Measurements from ENCODE around the gene FCAR.
"Not testable (repeated sequence)": the region's sequence is repeated elsewhere in the genome, so short reads cannot be mapped to it uniquely, and the experiment has no call there.

The FCAR gene

DNA sequence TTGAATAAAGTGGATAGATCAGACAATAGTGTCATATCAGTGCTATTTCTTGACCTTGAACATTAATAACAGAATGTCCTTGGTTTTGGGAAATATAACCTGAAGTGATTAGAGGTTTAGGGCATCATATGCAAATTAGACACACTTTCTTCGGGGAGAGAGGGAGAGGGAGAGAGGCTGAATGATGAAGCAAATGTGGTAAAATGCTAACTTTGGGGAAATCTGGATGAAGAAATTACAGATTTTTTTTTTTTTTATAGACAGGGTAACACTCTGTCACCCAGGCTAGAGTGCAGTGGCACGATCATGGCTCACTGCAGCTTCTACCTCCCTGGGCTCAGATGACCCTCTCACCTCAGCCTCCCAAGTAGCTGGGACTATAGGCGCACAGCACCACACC lies 28.0 kb downstream of the FCAR start:
- TF ChIP-seq POLR2A (IDR thresholded peaks at IDR 0.05; ENCODE audit: low read depth, low read length) (no peak), POLR2AphosphoS5 (IDR thresholded peaks at IDR 0.05; ENCODE audit: low read depth, low read length) (no peak), TAF1 (IDR thresholded peaks at IDR 0.05; ENCODE audit: borderline replicate concordance, low read depth, low read length) (no peak)
- FAIRE-seq: no peak
- DNase-seq (ENCODE audit: insufficient read length): no peak

DNA sequence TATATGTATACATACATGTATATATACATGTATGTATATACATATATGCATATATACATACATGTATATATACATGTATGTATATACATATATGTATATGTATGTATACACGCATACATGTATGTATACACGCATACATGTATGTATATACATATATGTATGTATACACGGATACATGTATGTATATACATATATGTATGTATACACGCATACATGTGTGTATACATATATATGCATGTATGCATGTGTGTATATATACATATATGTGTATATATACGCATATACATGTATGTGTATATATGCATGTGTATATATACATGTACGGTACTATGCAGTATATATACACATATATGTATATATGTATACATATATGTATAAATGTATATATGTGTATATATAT lies 29.3 kb downstream of the FCAR start:
- no peak for DNase-seq (ENCODE audit: insufficient read length)
- no peak for FAIRE-seq
- TF ChIP-seq POLR2AphosphoS5 (IDR thresholded peaks at IDR 0.05; ENCODE audit: low read depth, low read length): no peak
- TF ChIP-seq POLR2A (IDR thresholded peaks at IDR 0.05; ENCODE audit: low read depth, low read length): no peak

DNA sequence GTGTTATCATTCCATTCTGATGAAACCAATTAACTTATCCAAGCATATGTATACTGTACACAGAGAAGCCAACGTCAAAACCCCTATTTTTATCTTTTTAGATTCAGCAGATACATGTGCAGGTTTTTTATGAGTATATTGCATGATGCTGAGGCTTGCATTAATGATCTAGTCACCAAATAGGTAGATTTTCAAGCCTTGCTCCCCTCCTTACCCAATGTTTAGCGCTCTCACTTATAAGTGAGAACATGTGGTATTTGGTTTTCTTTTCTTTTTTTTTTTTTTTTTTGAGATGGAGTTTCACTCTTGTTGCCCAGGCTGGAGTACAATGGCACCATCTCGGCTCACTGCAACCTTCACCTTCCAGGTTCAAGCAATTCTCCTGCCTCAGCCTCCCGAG lies 30.2 kb downstream of the FCAR start:
- DNase-seq (ENCODE audit: insufficient read length); FAIRE-seq: not testable (repeated sequence)

DNA sequence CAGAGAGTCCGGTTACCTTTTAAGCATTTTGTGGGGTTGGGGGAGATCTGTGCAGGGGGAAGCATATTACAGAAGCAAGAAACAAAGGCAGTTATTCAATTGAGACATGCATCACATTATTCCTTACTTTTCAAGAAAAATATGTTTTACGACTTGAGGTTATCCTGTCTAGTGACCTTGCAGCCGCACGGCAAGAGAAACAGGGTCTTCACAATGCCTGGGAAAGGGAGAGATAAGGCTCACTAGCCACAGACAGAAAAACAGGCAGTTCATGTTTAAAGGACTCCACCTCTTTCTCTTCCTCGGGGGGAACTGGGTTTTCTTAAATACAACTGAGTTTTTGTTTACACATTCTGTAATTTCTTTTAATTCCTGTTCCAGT lies 31.4 kb downstream of the FCAR start:
- FAIRE-seq (no peak), DNase-seq (ENCODE audit: insufficient read length) (no peak)
- TF ChIP-seq POLR2A (IDR thresholded peaks at IDR 0.05; ENCODE audit: low read depth, low read length) (no peak), TAF1 (IDR thresholded peaks at IDR 0.05; ENCODE audit: borderline replicate concordance, low read depth, low read length) (no peak), POLR2AphosphoS5 (IDR thresholded peaks at IDR 0.05; ENCODE audit: low read depth, low read length) (no peak)

DNA sequence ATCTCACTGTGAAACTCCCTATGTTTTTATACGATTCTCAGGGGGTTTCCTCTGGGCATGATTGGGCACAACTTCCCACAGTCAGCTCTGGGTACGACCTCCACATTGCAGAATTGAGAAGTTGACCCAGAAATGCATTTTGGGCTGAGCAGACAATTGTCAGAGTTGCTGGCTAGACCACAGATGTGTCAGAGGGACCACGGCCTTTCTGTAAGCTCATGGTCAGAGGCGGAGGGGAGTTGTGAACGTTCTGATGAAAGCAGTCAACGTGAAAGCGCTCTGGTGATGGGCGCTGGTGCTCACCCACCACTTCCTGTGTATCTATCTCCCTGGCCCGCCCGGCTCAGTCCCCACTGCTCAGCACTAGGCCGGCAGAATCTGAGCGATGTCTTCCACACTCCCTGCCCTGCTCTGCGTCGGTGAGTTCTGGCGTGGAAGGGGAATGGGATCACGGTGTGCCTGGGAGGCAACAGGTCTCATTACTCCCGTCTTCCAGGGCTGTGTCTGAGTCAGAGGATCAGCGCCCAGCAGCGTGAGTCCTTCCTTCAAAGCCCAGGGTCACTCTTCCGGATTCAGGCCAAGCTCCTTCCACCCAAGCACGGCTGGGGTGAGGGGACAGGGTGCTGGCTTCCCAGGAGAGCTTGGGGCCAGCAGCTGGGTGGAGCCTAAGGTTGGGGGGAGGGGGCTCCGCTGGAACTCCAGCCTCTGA lies 31.9 kb downstream of the FCAR start, which contains the start of gene NCR1:
Gene NCR1, plus strand, starts transcription at position 346 of the 709 bp plus-strand sequence. Its CDS starts 40 bp downstream, at position 386.
- no peak for FAIRE-seq
- DNase-seq (ENCODE audit: insufficient read length): no peak
- TF ChIP-seq TAF1 (IDR thresholded peaks at IDR 0.05; ENCODE audit: borderline replicate concordance, low read depth, low read length): no peak
- no peak for TF ChIP-seq POLR2AphosphoS5 (IDR thresholded peaks at IDR 0.05; ENCODE audit: low read depth, low read length)
- TF ChIP-seq POLR2A (IDR thresholded peaks at IDR 0.05; ENCODE audit: low read depth, low read length): no peak

DNA sequence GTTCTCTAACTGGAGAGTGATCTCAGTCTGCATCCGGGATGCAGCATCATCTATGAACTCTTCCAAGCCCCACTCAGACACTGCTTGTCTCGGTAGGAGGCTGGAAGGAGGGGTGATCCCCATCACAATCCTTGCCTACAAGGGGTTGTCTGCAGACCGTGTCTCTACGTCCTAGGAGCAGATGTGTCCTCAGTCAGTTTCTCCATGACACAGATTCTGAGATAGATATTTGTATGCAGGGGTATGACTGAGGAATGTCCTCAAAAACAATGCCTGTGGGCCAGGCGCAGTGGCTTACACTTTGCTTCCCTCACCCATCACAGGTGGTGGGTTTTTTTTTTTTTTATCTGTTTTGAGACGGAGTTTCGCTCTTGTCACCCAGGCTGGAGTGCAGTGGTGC lies 32.8 kb downstream of the FCAR start:
- FAIRE-seq (no peak), DNase-seq (ENCODE audit: insufficient read length) (no peak)
- no peak for TF ChIP-seq TAF1 (IDR thresholded peaks at IDR 0.05; ENCODE audit: borderline replicate concordance, low read depth, low read length)
- TF ChIP-seq POLR2AphosphoS5 (IDR thresholded peaks at IDR 0.05; ENCODE audit: low read depth, low read length): no peak
- no peak for TF ChIP-seq POLR2A (IDR thresholded peaks at IDR 0.05; ENCODE audit: low read depth, low read length)

DNA sequence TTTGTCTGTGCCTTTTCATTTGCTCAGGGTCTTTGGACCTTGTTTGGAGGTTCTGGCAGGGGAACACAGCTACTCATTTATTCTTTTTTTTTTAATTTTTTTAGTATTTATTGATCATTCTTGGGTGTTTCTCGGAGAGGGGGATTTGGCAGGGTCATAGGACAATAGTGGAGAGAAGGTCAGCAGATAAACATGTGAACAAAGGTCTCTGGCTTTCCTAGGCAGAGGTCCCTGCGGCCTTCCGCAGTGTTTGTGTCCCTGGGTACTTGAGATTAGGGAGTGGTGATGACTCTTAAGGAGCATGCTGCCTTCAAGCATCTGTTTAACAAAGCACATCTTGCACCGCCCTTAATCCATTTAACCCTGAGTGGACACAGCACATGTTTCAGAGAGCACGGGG lies 33.9 kb downstream of the FCAR start:
- not testable (repeated sequence) for FAIRE-seq; DNase-seq (ENCODE audit: insufficient read length)

DNA sequence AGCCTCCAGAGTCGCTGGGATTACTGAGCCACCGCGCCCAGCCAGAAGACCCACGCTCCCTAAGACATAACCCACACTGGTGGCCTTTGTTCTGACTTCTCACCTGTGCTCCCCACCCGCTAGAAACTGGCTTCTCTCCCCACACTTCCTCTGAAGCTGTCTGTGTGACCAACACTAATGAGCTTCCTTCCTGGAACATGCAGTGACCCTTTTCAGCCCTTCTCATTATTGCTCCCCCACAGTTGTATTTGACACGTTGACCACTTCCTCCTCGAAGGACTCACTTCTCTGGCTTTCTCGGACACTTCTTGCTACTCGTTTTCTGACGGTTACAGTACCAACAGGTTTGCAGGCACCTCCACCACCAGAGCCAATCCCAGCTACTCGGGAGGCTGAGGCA lies 42.8 kb downstream of the FCAR start:
- TF ChIP-seq TAF1 (IDR thresholded peaks at IDR 0.05; ENCODE audit: borderline replicate concordance, low read depth, low read length) (no peak), POLR2A (IDR thresholded peaks at IDR 0.05; ENCODE audit: low read depth, low read length) (no peak), POLR2AphosphoS5 (IDR thresholded peaks at IDR 0.05; ENCODE audit: low read depth, low read length) (no peak)
- no peak for FAIRE-seq
- no peak for DNase-seq (ENCODE audit: insufficient read length)

DNA sequence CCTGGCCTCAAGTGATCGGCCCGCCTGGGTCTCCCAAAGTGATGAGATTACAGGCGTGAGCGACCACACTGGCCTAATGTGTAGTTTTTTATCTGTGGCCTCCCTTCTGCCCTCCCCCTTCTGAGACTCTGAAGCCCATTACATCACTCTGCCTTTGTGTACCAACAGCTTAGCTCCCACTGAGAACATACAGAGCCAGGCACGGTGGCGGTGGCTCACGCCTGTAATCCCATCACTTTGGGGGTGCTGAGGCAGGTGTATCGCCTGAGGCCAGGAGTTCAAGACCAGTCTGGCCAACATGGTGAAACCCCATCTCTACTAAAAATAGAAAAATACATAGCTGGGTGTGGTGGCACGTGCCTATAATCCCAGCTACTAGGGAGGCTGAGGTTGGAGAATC lies 44.5 kb downstream of the FCAR start:
- FAIRE-seq (no peak), DNase-seq (ENCODE audit: insufficient read length) (no peak)
- TF ChIP-seq TAF1 (IDR thresholded peaks at IDR 0.05; ENCODE audit: borderline replicate concordance, low read depth, low read length): no peak
- no peak for TF ChIP-seq POLR2A (IDR thresholded peaks at IDR 0.05; ENCODE audit: low read depth, low read length)
- TF ChIP-seq POLR2AphosphoS5 (IDR thresholded peaks at IDR 0.05; ENCODE audit: low read depth, low read length): no peak

DNA sequence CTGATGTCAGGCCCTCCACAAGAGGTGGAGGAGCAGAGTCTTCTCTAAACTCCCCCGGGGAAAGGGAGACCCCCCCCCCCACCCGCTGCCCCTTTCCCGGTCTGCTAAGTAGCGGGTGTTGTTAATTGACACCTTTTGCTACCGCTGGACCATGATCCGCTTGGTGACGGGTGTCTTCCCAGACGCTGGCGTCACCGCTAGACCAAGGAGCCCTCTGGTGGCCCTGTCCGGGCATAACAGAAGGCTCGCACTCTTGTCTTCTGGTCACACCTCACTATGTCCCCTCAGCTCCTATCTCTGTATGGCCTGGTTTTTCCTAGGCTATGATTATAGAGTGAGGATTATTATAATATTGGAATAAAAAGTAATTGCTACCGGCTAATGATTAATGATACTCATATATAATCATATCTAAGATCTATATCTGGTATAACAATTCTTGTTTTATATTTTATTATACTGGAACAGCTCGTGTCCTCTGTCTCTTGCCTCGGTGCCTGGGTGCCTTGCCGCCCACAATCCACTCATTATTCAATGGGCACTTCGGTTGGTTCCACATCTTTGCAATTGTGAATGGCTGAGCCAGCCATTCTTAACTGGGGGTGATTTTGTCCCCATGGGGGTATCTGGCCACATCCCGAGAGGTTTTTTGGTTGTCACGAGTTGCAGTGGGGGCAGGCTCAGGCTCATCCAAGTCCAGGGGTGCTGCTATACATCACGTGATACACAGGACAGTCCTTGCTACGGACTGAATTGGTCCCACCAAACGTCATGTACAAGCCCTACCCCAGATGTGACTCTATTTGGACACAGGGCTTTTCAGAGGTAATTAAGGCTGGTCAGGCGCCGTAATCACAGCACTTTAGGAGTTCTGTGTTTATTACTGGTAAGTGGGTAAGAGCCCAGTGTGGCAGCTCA lies 45.9 kb downstream of the FCAR start:
- not testable (repeated sequence) for FAIRE-seq; DNase-seq (ENCODE audit: insufficient read length)

DNA sequence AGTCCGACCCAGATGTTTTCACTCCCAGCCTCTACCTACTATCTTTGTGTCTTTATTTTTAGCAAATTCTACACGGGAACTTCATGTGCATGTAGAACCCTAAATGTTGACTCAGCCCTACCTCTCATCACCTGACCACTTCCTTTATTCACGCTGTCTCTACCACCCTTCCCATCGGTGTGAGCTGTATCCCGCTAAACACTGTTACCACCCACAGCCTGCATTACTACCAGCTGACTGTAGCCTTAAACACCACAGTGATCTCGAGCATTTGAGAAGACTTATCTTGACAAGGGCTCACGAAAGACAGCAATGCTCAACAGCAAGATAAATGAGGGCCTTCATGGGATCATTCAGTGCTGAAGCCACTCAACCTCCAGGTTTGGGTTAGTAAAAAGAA lies 47.0 kb downstream of the FCAR start:
- DNase-seq (ENCODE audit: insufficient read length) (no peak), FAIRE-seq (no peak)
- TF ChIP-seq POLR2AphosphoS5 (IDR thresholded peaks at IDR 0.05; ENCODE audit: low read depth, low read length) (no peak), TAF1 (IDR thresholded peaks at IDR 0.05; ENCODE audit: borderline replicate concordance, low read depth, low read length) (no peak), POLR2A (IDR thresholded peaks at IDR 0.05; ENCODE audit: low read depth, low read length) (no peak)

DNA sequence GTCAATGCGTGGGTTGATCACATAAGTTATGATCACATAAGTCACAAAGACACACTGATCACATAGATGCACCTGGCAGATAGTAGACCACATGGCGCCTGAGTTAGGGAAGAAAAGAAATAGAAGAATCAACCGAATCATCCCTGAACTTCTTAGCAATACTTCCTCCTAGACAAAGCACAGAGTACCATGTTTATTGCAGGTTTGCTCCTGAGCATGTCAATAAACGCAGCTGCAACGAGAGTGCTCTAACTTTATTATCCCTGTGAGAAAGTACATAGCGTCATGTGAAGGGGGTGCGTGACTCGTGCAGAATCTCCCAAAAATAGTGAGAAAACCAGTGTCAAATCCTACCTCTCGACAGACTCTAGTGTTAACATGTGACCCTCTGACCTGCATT lies 49.2 kb downstream of the FCAR start:
- no peak for DNase-seq (ENCODE audit: insufficient read length)
- TF ChIP-seq POLR2A (IDR thresholded peaks at IDR 0.05; ENCODE audit: low read depth, low read length) (no peak), TAF1 (IDR thresholded peaks at IDR 0.05; ENCODE audit: borderline replicate concordance, low read depth, low read length) (no peak), POLR2AphosphoS5 (IDR thresholded peaks at IDR 0.05; ENCODE audit: low read depth, low read length) (no peak)
- FAIRE-seq: no peak

Measured in GM12892 (cell line).